Nephron (organoid): ENCODE results near the gene WHRN.

Source experiments
- H3K27ac Mint-ChIP-seq, 3 experiments: 2 replicates each; pipeline ENCODE4 v1.8.0; 2020; ENCODE audit warnings: mixed read lengths in 3 of 3, mild to moderate bottlenecking in 2 of 3, moderate library complexity in 1 of 3
- H3K27me3 Mint-ChIP-seq: 2 replicates; pipeline ENCODE4 v1.8.0; 2021; ENCODE audit warnings: low read depth, mild to moderate bottlenecking, moderate library complexity, mixed read lengths
- H3K36me3 Mint-ChIP-seq: 2 replicates; pipeline ENCODE4 v1.8.0; 2020; ENCODE audit warnings: low read depth, mixed read lengths
- H3K4me1 Mint-ChIP-seq: 2 replicates; pipeline ENCODE4 v1.8.0; 2020; ENCODE audit warnings: mixed read lengths
- H3K4me3 Mint-ChIP-seq, 3 experiments: 2 replicates each; pipeline ENCODE4 v1.8.0; 2020; ENCODE audit warnings: mild to moderate bottlenecking in 3 of 3, mixed read lengths in 3 of 3, moderate library complexity in 2 of 3
- H3K9me3 Mint-ChIP-seq: 2 replicates; pipeline ENCODE4 v1.8.0; 2020; ENCODE audit warnings: mixed read lengths
- TF ChIP-seq, protein P1 (sequence below), 3 experiments: fragments of 200-600 bp; sonication (generic); IDR thresholded peaks; one replicate each; pipeline ENCODE4 v1.5.0; 2021; ENCODE audit warnings: antibody characterized with exemption in 3 of 3; ENCODE audit not compliant: unreplicated experiment in 3 of 3

Gene WHRN

DNA sequence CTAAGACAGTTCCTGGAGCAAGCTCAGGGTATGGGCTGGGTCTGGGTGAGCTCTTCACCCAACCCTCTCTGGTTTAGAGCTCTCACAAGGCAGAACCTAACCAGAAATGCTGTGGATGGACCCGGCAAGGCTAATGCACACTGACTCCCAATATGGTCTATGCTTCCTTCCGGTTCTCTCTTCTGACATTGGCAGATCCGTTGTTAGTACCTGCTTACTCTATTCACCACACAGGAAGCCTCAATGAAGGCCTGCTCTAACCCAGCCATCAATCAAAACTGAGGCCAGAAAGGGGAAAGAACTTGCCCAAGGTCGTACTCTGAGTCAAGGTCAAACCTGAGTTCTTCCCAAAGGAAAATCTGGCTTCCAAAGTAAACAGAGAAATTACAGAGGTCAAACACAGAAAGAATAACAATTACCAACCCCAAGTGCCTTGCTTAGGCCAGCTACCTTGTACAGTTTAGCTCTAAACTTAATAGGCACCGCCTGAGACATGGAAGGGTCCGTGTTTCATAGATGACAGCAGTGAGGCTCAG is 71.5 kb downstream of the WHRN start:
- TF ChIP-seq, protein P1, sequence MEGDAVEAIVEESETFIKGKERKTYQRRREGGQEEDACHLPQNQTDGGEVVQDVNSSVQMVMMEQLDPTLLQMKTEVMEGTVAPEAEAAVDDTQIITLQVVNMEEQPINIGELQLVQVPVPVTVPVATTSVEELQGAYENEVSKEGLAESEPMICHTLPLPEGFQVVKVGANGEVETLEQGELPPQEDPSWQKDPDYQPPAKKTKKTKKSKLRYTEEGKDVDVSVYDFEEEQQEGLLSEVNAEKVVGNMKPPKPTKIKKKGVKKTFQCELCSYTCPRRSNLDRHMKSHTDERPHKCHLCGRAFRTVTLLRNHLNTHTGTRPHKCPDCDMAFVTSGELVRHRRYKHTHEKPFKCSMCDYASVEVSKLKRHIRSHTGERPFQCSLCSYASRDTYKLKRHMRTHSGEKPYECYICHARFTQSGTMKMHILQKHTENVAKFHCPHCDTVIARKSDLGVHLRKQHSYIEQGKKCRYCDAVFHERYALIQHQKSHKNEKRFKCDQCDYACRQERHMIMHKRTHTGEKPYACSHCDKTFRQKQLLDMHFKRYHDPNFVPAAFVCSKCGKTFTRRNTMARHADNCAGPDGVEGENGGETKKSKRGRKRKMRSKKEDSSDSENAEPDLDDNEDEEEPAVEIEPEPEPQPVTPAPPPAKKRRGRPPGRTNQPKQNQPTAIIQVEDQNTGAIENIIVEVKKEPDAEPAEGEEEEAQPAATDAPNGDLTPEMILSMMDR (IDR thresholded peaks at IDR 0.05; ENCODE audit: unreplicated experiment in 3 of 3), result no peak
- no peak overlapping the region for H3K4me3 Mint-ChIP-seq
- no peaks in the 10 kb centered on the region for H3K4me1 Mint-ChIP-seq
- H3K27me3 Mint-ChIP-seq, result peaks cover 4% of the 10 kb centered on the region
- no peaks in the 10 kb centered on the region for H3K36me3 Mint-ChIP-seq
- no peaks in the 10 kb centered on the region for H3K9me3 Mint-ChIP-seq
- no peak overlapping the region for H3K27ac Mint-ChIP-seq

- Mint-ChIP-seq H3K4me1 (no peaks in the 10 kb centered on the region), H3K4me3 (no peak overlapping the region), H3K36me3 (no peaks in the 10 kb centered on the region), H3K27me3 (peaks cover 4% of the 10 kb centered on the region), H3K27ac (no peak overlapping the region), H3K9me3 (no peaks in the 10 kb centered on the region)
- TF ChIP-seq, protein P1 (IDR thresholded peaks at IDR 0.05; ENCODE audit: unreplicated experiment in 3 of 3), result no peak
Measured at GRCh38 chr9:114433086-114433485, 72.2 kb downstream of the WHRN start.

- no peaks in the 10 kb centered on the region for H3K9me3 Mint-ChIP-seq
- no peak overlapping the region for H3K27ac Mint-ChIP-seq
- TF ChIP-seq, protein P1 (IDR thresholded peaks at IDR 0.05; ENCODE audit: unreplicated experiment in 3 of 3), result no peak
- H3K4me3 Mint-ChIP-seq, result no peak overlapping the region
- no peaks in the 10 kb centered on the region for H3K4me1 Mint-ChIP-seq
- no peaks in the 10 kb centered on the region for H3K36me3 Mint-ChIP-seq
- peaks cover 4% of the 10 kb centered on the region for H3K27me3 Mint-ChIP-seq
Measured at GRCh38 chr9:114432323-114433067, 72.8 kb downstream of the WHRN start.

DNA sequence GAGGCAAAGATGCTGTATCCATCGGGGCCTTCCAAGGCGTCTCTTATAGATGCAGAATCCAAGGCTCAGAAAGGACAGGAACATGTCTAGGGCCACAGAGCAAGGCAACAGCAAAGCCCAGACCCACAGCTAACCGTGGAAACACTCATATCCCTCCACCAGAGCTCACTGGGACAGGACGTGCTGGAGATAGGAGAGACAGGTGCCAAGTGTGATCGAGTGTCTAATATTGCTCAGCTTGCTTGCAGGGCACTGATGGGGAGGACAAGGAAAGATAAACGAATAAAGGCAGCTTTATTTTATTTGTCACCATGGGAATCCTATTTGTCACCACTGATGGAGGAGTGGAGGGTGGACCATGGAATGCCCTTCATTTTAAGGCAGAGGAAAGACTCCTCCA is 73.5 kb downstream of the WHRN start:
- no peaks in the 10 kb centered on the region for H3K9me3 Mint-ChIP-seq
- no peaks in the 10 kb centered on the region for H3K36me3 Mint-ChIP-seq
- H3K27me3 Mint-ChIP-seq, result peaks cover 4% of the 10 kb centered on the region
- H3K27ac Mint-ChIP-seq, result no peak overlapping the region
- H3K4me3 Mint-ChIP-seq, result no peak overlapping the region
- TF ChIP-seq, protein P1 (IDR thresholded peaks at IDR 0.05; ENCODE audit: unreplicated experiment in 3 of 3), result no peak
- H3K4me1 Mint-ChIP-seq, result no peaks in the 10 kb centered on the region

GRCh38 chr9:114431003-114431402 is 74.3 kb downstream of the WHRN start:
- H3K36me3 Mint-ChIP-seq, result no peaks in the 10 kb centered on the region
- H3K9me3 Mint-ChIP-seq, result no peaks in the 10 kb centered on the region
- H3K4me3 Mint-ChIP-seq, result no peak overlapping the region
- TF ChIP-seq, protein P1 (IDR thresholded peaks at IDR 0.05; ENCODE audit: unreplicated experiment in 3 of 3), result no peak
- no peaks in the 10 kb centered on the region for H3K4me1 Mint-ChIP-seq
- H3K27me3 Mint-ChIP-seq, result peaks cover 4% of the 10 kb centered on the region
- no peak overlapping the region for H3K27ac Mint-ChIP-seq

DNA sequence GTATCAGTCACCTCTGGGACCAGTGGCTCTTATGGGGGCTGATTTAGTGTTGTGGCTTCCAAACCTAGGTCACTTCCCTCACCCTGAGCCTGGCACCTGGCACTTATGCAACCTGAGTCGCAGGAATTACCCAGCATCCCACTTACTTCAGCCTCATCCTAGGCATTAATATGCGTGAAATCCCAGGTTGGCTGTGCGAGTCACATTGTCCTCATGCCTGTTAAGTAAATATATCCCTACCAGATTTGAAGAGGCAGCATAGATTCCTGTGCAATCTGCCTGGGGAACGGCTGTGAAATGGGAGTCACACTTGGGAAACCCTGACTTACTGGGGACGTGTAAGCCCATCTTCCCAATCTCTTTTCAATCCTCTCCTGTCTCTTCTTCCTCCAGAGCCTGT is 74.8 kb downstream of the WHRN start:
- H3K4me1 Mint-ChIP-seq, result no peaks in the 10 kb centered on the region

More for the DNA sequence above, 74.8 kb downstream of the WHRN start:
- TF ChIP-seq, protein P1 (IDR thresholded peaks at IDR 0.05; ENCODE audit: unreplicated experiment in 3 of 3), result no peak
- H3K9me3 Mint-ChIP-seq, result no peaks in the 10 kb centered on the region
- no peaks in the 10 kb centered on the region for H3K36me3 Mint-ChIP-seq
- H3K4me3 Mint-ChIP-seq, result no peak overlapping the region
- H3K27ac Mint-ChIP-seq, result no peak overlapping the region
- H3K27me3 Mint-ChIP-seq, result peaks cover 4% of the 10 kb centered on the region
